HCT116 (cell line): ENCODE results near the gene CD164. TPM values are rescaled to one million over a fixed set of nuclear protein-coding genes. Genes with fewer than 3 reads are reported as not detected.

Experiments used
- ATAC-seq: fragments of 200-7000 bp; cut with Tn5 transposase; 2 replicates; pipeline ENCODE4 v1.9.1; 2020; ENCODE audit warnings: mild to moderate bottlenecking, moderate library complexity
- BruUV-seq: library from RNA; stranded (reverse); fragments of 400-500 nt; replicated peaks from 2 replicates; lab custom pipeline; 2021; lab: Mats Ljungman, UMichigan
- CTCF ChIA-PET: fragments of 300-600 bp; sonication (Branson Sonifier 250); formaldehyde crosslinking; loops from one replicate; lab custom pipeline; 2021; ENCODE audit warnings: antibody characterized with exemption; lab: Charles Lee
- POLR2A ChIA-PET: fragments of 300-600, 350-600 bp; sonication (Branson Sonifier 250); formaldehyde crosslinking; loops from one replicate; lab custom pipeline; 2021; ENCODE audit warnings: antibody characterized with exemption; lab: Charles Lee
- RAD21 ChIA-PET, 2 experiments: fragments of 300-600 bp; sonication (Branson Sonifier 250); formaldehyde crosslinking; loops; one replicate each; lab custom pipeline; 2023; ENCODE audit warnings: low total read pairs in 2 of 2; ENCODE audit not compliant: uncharacterized antibody in 2 of 2, unreplicated experiment in 2 of 2, low non-redundant PET in 1 of 2; lab: Charles Lee
- DNase-seq: peaks from one replicate; pipeline ENCODE4 v3.0.0-alpha.2; 2010; ENCODE audit warnings: low read depth, low spot score
- H2AFZ ChIP-seq: fragments of 200-600 bp; shearing (Covaris generic), sonication (generic); 2 replicates; pipeline ENCODE4 v1.6.1; 2017; ENCODE audit warnings: low read depth, mixed run types, mixed read lengths, antibody characterized with exemption, low read length; ENCODE audit not compliant: poor library complexity, severe bottlenecking
- H3K27ac ChIP-seq: 2 replicates; pipeline ENCODE4 v1.5.1; 2012; ENCODE audit warnings: low read depth, low read length
- H3K27me3 ChIP-seq: fragments of 200-600 bp; sonication (generic); 2 replicates; pipeline ENCODE4 v1.6.1; 2016; ENCODE audit warnings: mixed run types, low read length, mixed read lengths; ENCODE audit not compliant: insufficient read depth
- H3K36me3 ChIP-seq, 2 experiments: fragments of 200-500 bp in 1 of 2; fragments of 200-600 bp in 1 of 2; sonication (Bioruptor generic) in 1 of 2; sonication (generic) in 1 of 2; 2 replicates each; pipeline versions ENCODE4 v1.5.1 to v1.6.1; 2014 to 2016; ENCODE audit warnings: low read length in 2 of 2, inconsistent platforms in 1 of 2, mixed read lengths in 1 of 2, mixed run types in 1 of 2; ENCODE audit not compliant: insufficient read depth in 2 of 2, control insufficient read depth in 1 of 2
- H3K4me1 ChIP-seq, 2 experiments: fragments of 200-600 bp in 1 of 2; sonication (generic) in 1 of 2; 2 replicates each; pipeline versions ENCODE4 v1.5.1 to v1.6.1; 2012 to 2017; ENCODE audit warnings: low read length in 2 of 2, inconsistent platforms in 1 of 2, mild to moderate bottlenecking in 1 of 2, mixed read lengths in 1 of 2, mixed run types in 1 of 2, moderate library complexity in 1 of 2; ENCODE audit not compliant: insufficient read depth in 2 of 2, control insufficient read depth in 1 of 2
- H3K4me2 ChIP-seq: fragments of 200-600 bp; sonication (generic); 2 replicates; pipeline ENCODE4 v1.6.1; 2017; ENCODE audit warnings: mixed run types, low read length, mixed read lengths
- H3K4me3 ChIP-seq, 2 experiments: fragments of 200-600 bp in 1 of 2; sonication (generic) in 1 of 2; replicated peaks in 1 of 2; 2 replicates each; pipeline ENCODE4 v1.5.1; 2011 to 2016; ENCODE audit warnings: low read length in 2 of 2, control low read depth in 1 of 2, low read depth in 1 of 2, mild to moderate bottlenecking in 1 of 2, mixed read lengths in 1 of 2, mixed run types in 1 of 2
- H3K79me2 ChIP-seq: fragments of 200-600 bp; sonication (generic); 2 replicates; pipeline ENCODE4 v1.6.1; 2017; ENCODE audit warnings: mild to moderate bottlenecking, mixed run types, low read length, moderate library complexity, mixed read lengths; ENCODE audit not compliant: insufficient read depth
- H3K9ac ChIP-seq: fragments of 200-600 bp; sonication (generic); 2 replicates; pipeline ENCODE4 v1.6.1; 2016; ENCODE audit warnings: low read length, mixed read lengths
- H3K9me2 ChIP-seq: fragments of 200-600 bp; sonication (generic), shearing (Covaris generic); 2 replicates; pipeline ENCODE4 v1.6.1; 2017; ENCODE audit warnings: mixed run types, mild to moderate bottlenecking, moderate library complexity; ENCODE audit not compliant: insufficient read depth
- H3K9me3 ChIP-seq, 2 experiments: fragments of 200-500 bp in 1 of 2; fragments of 200-600 bp in 1 of 2; sonication (Bioruptor generic) in 1 of 2; sonication (generic) in 1 of 2; 2 replicates each; pipeline ENCODE4 v1.6.1; 2014 to 2017; ENCODE audit warnings: low read length in 2 of 2, mixed read lengths in 2 of 2, inconsistent platforms in 1 of 2, low read depth in 1 of 2, mild to moderate bottlenecking in 1 of 2, mixed run types in 1 of 2, moderate library complexity in 1 of 2; ENCODE audit not compliant: control insufficient read depth in 1 of 2, insufficient read depth in 1 of 2
- H4K20me1 ChIP-seq: fragments of 200-600 bp; sonication (generic), shearing (Covaris generic); 2 replicates; pipeline ENCODE4 v1.6.1; 2017; ENCODE audit warnings: mixed run types, mild to moderate bottlenecking, moderate library complexity; ENCODE audit not compliant: insufficient read depth
- CEBPB ChIP-seq: IDR thresholded peaks from 2 replicates; pipeline ENCODE4 v1.6.1; 2012; ENCODE audit warnings: low read depth
- EZH2phosphoT487 ChIP-seq: fragments of 200-600 bp; IDR thresholded peaks from 2 replicates; pipeline ENCODE4 v1.6.1; 2018; ENCODE audit warnings: antibody characterized with exemption, borderline replicate concordance
- FOSL1 ChIP-seq: IDR thresholded peaks from 2 replicates; pipeline ENCODE4 v1.6.1; 2012; ENCODE audit warnings: low read depth
- JUND ChIP-seq: IDR thresholded peaks from 2 replicates; pipeline ENCODE4 v1.6.1; 2012
- POLR2A ChIP-seq: IDR thresholded peaks from 2 replicates; pipeline ENCODE4 v1.7.0; 2011; ENCODE audit warnings: borderline replicate concordance; ENCODE audit not compliant: insufficient read depth, insufficient read length; ENCODE audit errors: extremely low read depth
- intact Hi-C: fragments of 100-400 bp; cut with micrococcal nuclease; formaldehyde crosslinking; loops from 2 replicates; pipeline ENCODE4 v1.10.0; 2022
- total RNA-seq: library from RNA; stranded (reverse); gene quantifications from one replicate; pipeline ENCODE4 v1.2.1, GENCODE V29; 2021; ENCODE audit not compliant: unreplicated experiment
- TF ChIP-seq, protein P1 (sequence below), 3 experiments: fragments of 200-600 bp in 1 of 3; sonication (generic) in 1 of 3; IDR thresholded peaks in 2 of 3; conservative IDR thresholded peaks in 1 of 3; 2 replicates each; pipeline ENCODE4 v1.5.1; 2012 to 2017; ENCODE audit warnings: low read depth in 2 of 3, low read length in 2 of 3, antibody characterized with exemption in 1 of 3, borderline replicate concordance in 1 of 3, control low read depth in 1 of 3, mild to moderate bottlenecking in 1 of 3, mixed read lengths in 1 of 3, mixed run types in 1 of 3, moderate library complexity in 1 of 3; ENCODE audit not compliant: insufficient read depth in 1 of 3

CD164 gene
- total RNA-seq, 1 experiment from 2014 or later, result 171 TPM

DNA sequence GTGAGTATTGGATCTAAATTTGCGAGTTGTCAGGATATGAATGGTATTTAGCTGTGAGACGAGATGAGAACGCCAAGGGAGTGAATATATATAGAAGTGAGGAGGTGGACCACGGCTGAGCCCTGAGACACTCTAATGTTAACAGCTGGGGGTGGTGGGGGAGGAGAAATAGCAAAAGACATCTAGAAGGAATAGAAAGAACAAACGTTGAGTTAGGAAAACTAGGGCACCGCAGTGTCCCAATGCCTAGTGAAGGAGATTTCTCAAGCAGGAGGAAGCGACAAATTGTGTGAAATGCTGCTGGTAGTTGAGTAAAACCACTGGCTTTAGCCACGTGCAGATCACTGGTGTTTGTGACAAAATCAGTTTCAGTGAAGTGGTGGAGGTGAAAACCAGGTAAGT lies 56.9 kb downstream of the CD164 start:
- H3K9me2 ChIP-seq, result no peaks in the 10 kb centered on the region
- intact Hi-C loops, result no loop called here
- no TSS peak for BruUV-seq

DNA sequence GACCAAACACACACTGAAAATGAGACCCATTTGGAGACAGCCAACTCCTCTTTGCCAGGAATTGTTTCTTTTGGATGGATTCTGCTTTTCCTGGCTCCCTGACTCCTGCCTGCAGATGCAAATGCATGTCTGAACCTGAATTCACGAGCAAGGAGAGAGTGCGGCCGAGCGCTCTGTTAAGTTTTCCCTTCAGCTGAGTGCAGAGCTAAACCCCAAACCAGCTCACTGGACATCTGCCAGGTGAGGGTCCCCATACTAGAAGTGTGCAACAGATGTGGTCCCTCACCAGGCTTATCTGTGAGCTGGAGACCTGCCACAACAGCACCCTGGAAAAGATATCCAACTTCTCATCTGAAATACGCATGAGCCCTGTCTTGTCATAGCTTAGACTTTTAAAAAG lies 59.0 kb downstream of the CD164 start:
- Histone ChIP-seq H3K4me1 (no peaks in the 10 kb centered on the region), H2AFZ (no peak overlapping the region), H3K4me3 (no peak overlapping the region), H3K36me3 (no peaks in the 10 kb centered on the region), H4K20me1 (no peaks in the 10 kb centered on the region), H3K4me2 (no peak overlapping the region), H3K27ac (no peak overlapping the region), H3K9ac (no peak overlapping the region), H3K27me3 (no peaks in the 10 kb centered on the region), H3K79me2 (no peaks in the 10 kb centered on the region), H3K9me3 (no peaks in the 10 kb centered on the region), H3K9me2 (no peaks in the 10 kb centered on the region)
- ChIA-PET CTCF (no interaction called here), POLR2A (no interaction called here), RAD21 (no interaction called here)
- ATAC-seq (no peak), DNase-seq (no peak)
- BruUV-seq, result no TSS peak
- TF ChIP-seq EZH2phosphoT487, result no peak
- TF ChIP-seq FOSL1, result no peak
- intact Hi-C loops, result no loop called here

More for the DNA sequence above, 56.9 kb downstream of the CD164 start:
- Histone ChIP-seq H3K9ac (no peak overlapping the region), H4K20me1 (no peaks in the 10 kb centered on the region), H3K36me3 (no peaks in the 10 kb centered on the region), H3K4me2 (no peak overlapping the region), H3K27ac (no peak overlapping the region), H2AFZ (no peak overlapping the region), H3K79me2 (no peaks in the 10 kb centered on the region), H3K9me3 (no peaks in the 10 kb centered on the region), H3K27me3 (no peaks in the 10 kb centered on the region), H3K4me3 (no peak overlapping the region), H3K4me1 (no peaks in the 10 kb centered on the region)
- ATAC-seq, result no peak
- CTCF ChIA-PET, result no interaction called here
- POLR2A ChIA-PET, result no interaction called here
- no peak for DNase-seq
- RAD21 ChIA-PET, result no interaction called here
- no peak for TF ChIP-seq POLR2A
- TF ChIP-seq, protein P1, sequence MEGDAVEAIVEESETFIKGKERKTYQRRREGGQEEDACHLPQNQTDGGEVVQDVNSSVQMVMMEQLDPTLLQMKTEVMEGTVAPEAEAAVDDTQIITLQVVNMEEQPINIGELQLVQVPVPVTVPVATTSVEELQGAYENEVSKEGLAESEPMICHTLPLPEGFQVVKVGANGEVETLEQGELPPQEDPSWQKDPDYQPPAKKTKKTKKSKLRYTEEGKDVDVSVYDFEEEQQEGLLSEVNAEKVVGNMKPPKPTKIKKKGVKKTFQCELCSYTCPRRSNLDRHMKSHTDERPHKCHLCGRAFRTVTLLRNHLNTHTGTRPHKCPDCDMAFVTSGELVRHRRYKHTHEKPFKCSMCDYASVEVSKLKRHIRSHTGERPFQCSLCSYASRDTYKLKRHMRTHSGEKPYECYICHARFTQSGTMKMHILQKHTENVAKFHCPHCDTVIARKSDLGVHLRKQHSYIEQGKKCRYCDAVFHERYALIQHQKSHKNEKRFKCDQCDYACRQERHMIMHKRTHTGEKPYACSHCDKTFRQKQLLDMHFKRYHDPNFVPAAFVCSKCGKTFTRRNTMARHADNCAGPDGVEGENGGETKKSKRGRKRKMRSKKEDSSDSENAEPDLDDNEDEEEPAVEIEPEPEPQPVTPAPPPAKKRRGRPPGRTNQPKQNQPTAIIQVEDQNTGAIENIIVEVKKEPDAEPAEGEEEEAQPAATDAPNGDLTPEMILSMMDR (IDR thresholded peaks at IDR 0.05 in 2 of 3, conservative IDR thresholded peaks at IDR 0.05 in 1 of 3; ENCODE audit: borderline replicate concordance in 1 of 3, insufficient read depth in 1 of 3, low read depth in 2 of 3, low read length in 2 of 3), result no peak
- no peak for TF ChIP-seq CEBPB
- no peak for TF ChIP-seq JUND
